H1 (cell line): ENCODE measurements around the gene MSH2. TPM values are rescaled to one million over a fixed set of nuclear protein-coding genes. Genes with fewer than 3 reads are reported as not detected.

Source experiments
- CTCF ChIA-PET: fragments of 300-600 bp; sonication (Branson Sonifier 250); formaldehyde crosslinking; loops from one replicate; lab custom pipeline; 2021; ENCODE audit not compliant: partially characterized antibody; lab: Charles Lee
- POLR2A ChIA-PET: fragments of 300-600 bp; sonication (Branson Sonifier 250); formaldehyde crosslinking; loops from one replicate; lab custom pipeline; 2021; ENCODE audit warnings: inconsistent platforms; ENCODE audit not compliant: partially characterized antibody; lab: Charles Lee
- DNase-seq, 2 experiments: peaks; one replicate each; pipeline versions ENCODE4 v3.0.0 to v3.0.0-alpha.2; 2010 to 2022; ENCODE audit warnings: low spot score in 2 of 2, low read depth in 1 of 2, mixed read lengths in 1 of 2
- FAIRE-seq: peaks from 2 replicates; lab custom pipeline; 2011; peaks lifted over from hg19 to GRCh38; lab: Jason Lieb, UNC
- H2AFZ ChIP-seq: 2 replicates; pipeline ENCODE4 v1.8.1; 2012; ENCODE audit warnings: low read length, inconsistent platforms
- H2AK5ac ChIP-seq: 2 replicates; pipeline ENCODE4 v1.6.1; 2013; ENCODE audit warnings: low read depth, low read length
- H2BK120ac ChIP-seq: replicated peaks from 2 replicates; pipeline ENCODE3; 2013; ENCODE audit warnings: low read depth, low read length, inconsistent platforms
- H2BK12ac ChIP-seq: 2 replicates; pipeline ENCODE4 v1.6.1; 2013; ENCODE audit warnings: low read depth, low read length
- H2BK15ac ChIP-seq: 2 replicates; pipeline ENCODE4 v1.6.1; 2013; ENCODE audit warnings: low read length
- H2BK20ac ChIP-seq: 2 replicates; pipeline ENCODE4 v1.6.1; 2013; ENCODE audit warnings: low read length
- H2BK5ac ChIP-seq: 2 replicates; pipeline ENCODE4 v1.6.1; 2013; ENCODE audit warnings: low read depth, low read length
- H3K14ac ChIP-seq: 2 replicates; pipeline ENCODE4 v1.6.1; 2013; ENCODE audit warnings: inconsistent platforms; ENCODE audit not compliant: insufficient read length
- H3K18ac ChIP-seq: 2 replicates; pipeline ENCODE4 v1.6.1; 2013; ENCODE audit warnings: low read length; ENCODE audit errors: extremely low read depth
- H3K23ac ChIP-seq: 2 replicates; pipeline ENCODE4 v1.6.1; 2013; ENCODE audit warnings: inconsistent platforms; ENCODE audit not compliant: insufficient read length
- H3K23me2 ChIP-seq: 2 replicates; pipeline ENCODE4 v1.6.1; 2013; ENCODE audit warnings: low read depth, low read length
- H3K27ac ChIP-seq: 2 replicates; pipeline ENCODE4 v1.6.1; 2011; ENCODE audit warnings: low read depth, low read length, inconsistent platforms
- H3K27me3 ChIP-seq, 4 experiments: replicated peaks in 1 of 4; 1 replicate in 1 of 4; 2 replicates in 3 of 4; pipeline versions ENCODE4 v1.6.1 to v1.8.1; 2011 to 2013; ENCODE audit warnings: low read length in 3 of 4, mild to moderate bottlenecking in 3 of 4, inconsistent platforms in 2 of 4, mixed read lengths in 2 of 4, moderate library complexity in 1 of 4; ENCODE audit not compliant: control insufficient read depth in 3 of 4, insufficient read depth in 3 of 4; ENCODE audit errors: extremely low read depth in 1 of 4
- H3K36me3 ChIP-seq, 4 experiments: 2 replicates each; pipeline versions ENCODE4 v1.6.1 to v1.8.1; 2011 to 2013; ENCODE audit warnings: mild to moderate bottlenecking in 4 of 4, low read length in 3 of 4, moderate library complexity in 2 of 4, control low read depth in 1 of 4, inconsistent platforms in 1 of 4; ENCODE audit not compliant: insufficient read depth in 4 of 4, control insufficient read depth in 2 of 4
- H3K4ac ChIP-seq: replicated peaks from 2 replicates; pipeline ENCODE3; 2013; ENCODE audit warnings: low read length, low read depth, mixed read lengths, inconsistent platforms; ENCODE audit not compliant: insufficient read length
- H3K4me1 ChIP-seq, 4 experiments: replicated peaks in 1 of 4; 1 replicate in 1 of 4; 2 replicates in 3 of 4; pipeline versions ENCODE4 v1.6.1 to v1.8.1; 2011 to 2013; ENCODE audit warnings: low read length in 3 of 4, inconsistent platforms in 2 of 4, mixed read lengths in 1 of 4; ENCODE audit not compliant: insufficient read depth in 4 of 4, control insufficient read depth in 3 of 4
- H3K4me2 ChIP-seq, 2 experiments: 2 replicates each; pipeline versions ENCODE4 v1.6.1 to v1.8.1; 2011 to 2013; ENCODE audit warnings: low read depth in 2 of 2, low read length in 2 of 2, control low read depth in 1 of 2, inconsistent platforms in 1 of 2, mild to moderate bottlenecking in 1 of 2; ENCODE audit not compliant: insufficient read depth in 1 of 2
- H3K4me3 ChIP-seq, 4 experiments: fragments of 200-600, 300-600 bp in 1 of 4; sonication (generic), shearing (Covaris generic), sonication (Bioruptor Twin) in 1 of 4; 2 replicates each; pipeline versions ENCODE4 v1.5.1 to v1.8.1; 2011 to 2016; ENCODE audit warnings: low read length in 4 of 4, low read depth in 3 of 4, control low read depth in 2 of 4, inconsistent platforms in 2 of 4, mild to moderate bottlenecking in 2 of 4, mixed read lengths in 1 of 4, moderate library complexity in 1 of 4; ENCODE audit not compliant: insufficient read depth in 2 of 4; ENCODE audit errors: extremely low read depth in 1 of 4
- H3K56ac ChIP-seq: replicated peaks from 2 replicates; pipeline ENCODE3; 2013; ENCODE audit warnings: low read depth, mild to moderate bottlenecking, mixed read lengths, low read length, inconsistent platforms; ENCODE audit not compliant: insufficient read length
- H3K79me1 ChIP-seq: 2 replicates; pipeline ENCODE4 v1.6.1; 2013; ENCODE audit warnings: low read depth, low read length, control low read depth
- H3K79me2 ChIP-seq, 2 experiments: 2 replicates each; pipeline versions ENCODE4 v1.6.1 to v1.8.1; 2012 to 2013; ENCODE audit warnings: low read length in 2 of 2, mild to moderate bottlenecking in 2 of 2, inconsistent platforms in 1 of 2; ENCODE audit not compliant: insufficient read depth in 2 of 2, control insufficient read depth in 1 of 2
- H3K9ac ChIP-seq, 4 experiments: replicated peaks in 1 of 4; 1 replicate in 1 of 4; 2 replicates in 3 of 4; pipeline versions ENCODE4 v1.6.1 to v1.8.1; 2011 to 2013; ENCODE audit warnings: low read depth in 3 of 4, low read length in 3 of 4, control low read depth in 2 of 4, mild to moderate bottlenecking in 2 of 4, moderate library complexity in 2 of 4, inconsistent platforms in 1 of 4; ENCODE audit errors: extremely low read depth in 1 of 4
- H3K9me3 ChIP-seq, 2 experiments: 2 replicates each; pipeline versions ENCODE4 v1.6.1 to v1.8.1; 2012 to 2013; ENCODE audit warnings: mild to moderate bottlenecking in 2 of 2, moderate library complexity in 2 of 2, control low read depth in 1 of 2, inconsistent platforms in 1 of 2, low read depth in 1 of 2, low read length in 1 of 2, mixed read lengths in 1 of 2; ENCODE audit not compliant: insufficient read depth in 2 of 2
- H4K20me1 ChIP-seq, 2 experiments: replicated peaks in 1 of 2; 2 replicates each; pipeline versions ENCODE3 to v1.8.1; 2011 to 2013; ENCODE audit warnings: inconsistent platforms in 2 of 2, low read length in 2 of 2, mild to moderate bottlenecking in 1 of 2; ENCODE audit not compliant: insufficient read depth in 2 of 2, control insufficient read depth in 1 of 2
- H4K5ac ChIP-seq: 2 replicates; pipeline ENCODE4 v1.6.1; 2013; ENCODE audit warnings: low read length, low read depth, mixed read lengths, inconsistent platforms; ENCODE audit not compliant: insufficient read length
- H4K8ac ChIP-seq: 2 replicates; pipeline ENCODE4 v1.8.0; 2013; ENCODE audit warnings: mild to moderate bottlenecking, moderate library complexity, low read length, inconsistent platforms; ENCODE audit not compliant: insufficient read depth; ENCODE audit errors: extremely low read depth
- H4K91ac ChIP-seq: replicated peaks from 2 replicates; pipeline ENCODE3; 2013; ENCODE audit warnings: low read length, mixed read lengths, inconsistent platforms; ENCODE audit not compliant: insufficient read length
- TCF12 ChIP-seq: IDR thresholded peaks from 2 replicates; pipeline ENCODE4 v1.6.1; 2011; ENCODE audit warnings: low read depth, mild to moderate bottlenecking, low read length
- WGBS, 2 experiments: shearing (Covaris generic) in 1 of 2; methylation state at CpG; one replicate each; pipeline versions ENCODE4 v1.1.6 to v1.1.7; 2013 to 2015; ENCODE audit warnings: low lambda C conversion rate in 2 of 2, mixed read lengths in 2 of 2, inconsistent platforms in 1 of 2, low coverage in 1 of 2, missing lambda C conversion rate in 1 of 2; ENCODE audit not compliant: insufficient replicate concordance in 2 of 2, insufficient coverage in 1 of 2, insufficient read length in 1 of 2; ENCODE audit errors: extremely low coverage in 1 of 2, missing lambda C conversion rate in 1 of 2; 5-methylcytosine and 5-hydroxymethylcytosine counted together
- polyA plus RNA-seq, 7 experiments: library from polyadenylated mRNA; depleted of rRNA in 3 of 7; stranded (reverse) in 5 of 7; unstranded in 2 of 7; fragments of >200 nt in 5 of 7; fragments of 200-250 nt in 2 of 7; gene quantifications; 1 replicate in 5 of 7; 2 replicates in 1 of 7; 4 replicates in 1 of 7; pipeline versions ENCODE4 v1.2.1 to v1.2.3, GENCODE V29; 2011 to 2013; ENCODE audit warnings: missing spikeins in 2 of 7, mixed read lengths in 2 of 7
- total RNA-seq: library from RNA; stranded (reverse); fragmentation: NEBNext Ultra II Directional; extraction: Animal tissue kit (Norgen Biotek cat#: 25700); gene quantifications from 2 replicates; pipeline ENCODE4 v1.2.1, GENCODE V29; 2021

Gene MSH2
- total and polyA plus RNA-seq, 2 of the 8 experiments (the other 6 are each of a cell fraction or from before 2014, with no cell fraction given) = 64.1 to 228 TPM

DNA sequence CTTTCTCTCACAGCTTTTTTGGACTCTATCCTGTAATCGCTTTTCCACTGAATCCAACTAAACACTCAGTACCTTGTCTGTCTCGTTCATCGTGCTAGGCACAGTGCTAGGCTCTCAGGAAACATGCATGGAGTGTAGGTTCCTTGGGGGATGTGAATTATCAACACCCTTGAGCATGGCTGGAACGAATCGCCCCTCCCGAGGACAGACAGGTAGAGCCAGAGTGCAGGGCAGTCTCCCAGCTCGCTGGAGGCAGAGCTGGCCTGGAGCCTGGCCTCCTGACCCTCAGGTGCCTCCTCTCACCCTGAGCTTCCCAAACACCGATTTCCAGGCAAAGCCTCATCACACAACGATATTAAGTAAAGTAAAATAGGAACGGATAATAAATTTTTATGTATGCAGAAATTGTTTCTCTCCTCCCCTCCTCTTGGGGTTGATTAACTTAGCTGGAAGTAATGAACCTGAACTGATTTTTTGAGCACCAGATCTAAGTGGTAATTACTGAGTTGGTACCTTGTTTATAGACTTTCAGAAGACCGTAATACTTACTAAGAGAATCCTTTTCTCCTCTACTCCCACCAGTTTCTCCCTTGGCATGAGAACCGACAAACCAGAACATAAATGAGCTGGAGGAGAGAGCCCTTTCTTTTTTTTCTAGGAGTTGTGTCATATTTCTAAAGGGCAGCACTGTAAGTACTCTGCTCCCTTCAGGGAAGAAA is 90.5 kb downstream of the MSH2 start:
- H3K18ac ChIP-seq = no peak overlapping the region
- H4K91ac ChIP-seq = no peak overlapping the region
- H3K56ac ChIP-seq = no peak overlapping the region
- H2BK20ac ChIP-seq = no peak overlapping the region
- H3K4me2 ChIP-seq = no peak overlapping the region
- WGBS, 2 experiments = 96% methylated on average over 12 of the region's 12 CpGs; no CpG with 5 or more reads in 1 of the 2 experiments
- H4K8ac ChIP-seq = no peak overlapping the region
- no peak overlapping the region for H3K27ac ChIP-seq
- no peak overlapping the region for H3K4ac ChIP-seq
- H2BK5ac ChIP-seq = no peak overlapping the region
- H2AK5ac ChIP-seq = no peak overlapping the region
- no peaks in the 10 kb centered on the region for H3K36me3 ChIP-seq
- H2BK120ac ChIP-seq = no peak overlapping the region
- no peaks in the 10 kb centered on the region for H3K23me2 ChIP-seq
- no peaks in the 10 kb centered on the region for H3K79me2 ChIP-seq
- H2BK12ac ChIP-seq = no peak overlapping the region
- H3K9me3 ChIP-seq = no peaks in the 10 kb centered on the region; a peak in 1 of 4 replicates
- H3K14ac ChIP-seq = no peak overlapping the region
- DNase-seq (peak in 1 of 2 experiments; percentile 27), FAIRE-seq (no peak)
- H2BK15ac ChIP-seq = no peak overlapping the region
- no peaks in the 10 kb centered on the region for H3K27me3 ChIP-seq
- H3K23ac ChIP-seq = no peak overlapping the region
- no peak overlapping the region for H2AFZ ChIP-seq
- peaks cover 0 to 4% (median under 1%) of the 10 kb centered on the region in 4 experiments; a peak in 4 of 7 replicates for H3K4me1 ChIP-seq
- H4K5ac ChIP-seq = no peak overlapping the region
- H4K20me1 ChIP-seq = no peaks in the 10 kb centered on the region
- POLR2A ChIA-PET = interaction anchor here (0.9 to 1.4 kb wide), 3 partner anchors 9 to 24 kb away, joined by 3 read pairs; no protein-coding TSS in a partner anchor
- no peak overlapping the region for H3K4me3 ChIP-seq
- H3K9ac ChIP-seq = no peak overlapping the region
- CTCF ChIA-PET = interaction anchor here (0.7 to 1.8 kb wide), 4 partner anchors 8 to 274 kb away, joined by 3 to 5 read pairs (median 4); no protein-coding TSS in a partner anchor
- H3K79me1 ChIP-seq = no peaks in the 10 kb centered on the region
- TF ChIP-seq TCF12 = no peak
